Stimulated activated CD4-positive, alpha-beta T cell treated with anti-CD3 and anti-CD28 coated beads, Interleukin-12 subunit alpha, Interleukin-12 subunit beta, amount 100 ng/mL, for 4 hours (primary cell): ENCODE measurements around the gene MAML3.
"Not testable (repeated sequence)": the region's sequence is repeated elsewhere in the genome, so short reads cannot be mapped to it uniquely, and the experiment has no call there.

Experiments
- DNase-seq: peaks from one replicate; pipeline ENCODE4 v3.0.0-alpha.2; 2020

MAML3 gene

DNA sequence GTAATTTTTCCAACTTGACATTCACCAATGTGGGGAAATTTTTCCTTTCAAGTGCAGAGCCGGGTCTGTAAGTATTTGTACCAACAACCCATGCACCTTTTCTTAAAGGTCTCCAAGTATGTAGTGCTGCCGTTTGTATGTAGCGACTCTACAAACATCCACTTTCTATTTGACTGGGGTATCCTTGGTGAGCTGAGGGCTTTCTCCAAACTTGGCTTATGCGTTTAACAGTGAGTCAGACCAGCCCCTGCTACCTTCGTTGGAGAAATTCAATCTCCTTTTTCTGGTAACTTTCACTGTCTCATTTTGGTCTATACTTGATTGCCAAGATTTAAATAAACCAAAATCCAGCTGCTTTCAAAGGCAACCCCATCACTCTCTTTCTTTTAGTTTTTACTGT, 453.4 kb downstream of the MAML3 start:
- no peak for DNase-seq

DNA sequence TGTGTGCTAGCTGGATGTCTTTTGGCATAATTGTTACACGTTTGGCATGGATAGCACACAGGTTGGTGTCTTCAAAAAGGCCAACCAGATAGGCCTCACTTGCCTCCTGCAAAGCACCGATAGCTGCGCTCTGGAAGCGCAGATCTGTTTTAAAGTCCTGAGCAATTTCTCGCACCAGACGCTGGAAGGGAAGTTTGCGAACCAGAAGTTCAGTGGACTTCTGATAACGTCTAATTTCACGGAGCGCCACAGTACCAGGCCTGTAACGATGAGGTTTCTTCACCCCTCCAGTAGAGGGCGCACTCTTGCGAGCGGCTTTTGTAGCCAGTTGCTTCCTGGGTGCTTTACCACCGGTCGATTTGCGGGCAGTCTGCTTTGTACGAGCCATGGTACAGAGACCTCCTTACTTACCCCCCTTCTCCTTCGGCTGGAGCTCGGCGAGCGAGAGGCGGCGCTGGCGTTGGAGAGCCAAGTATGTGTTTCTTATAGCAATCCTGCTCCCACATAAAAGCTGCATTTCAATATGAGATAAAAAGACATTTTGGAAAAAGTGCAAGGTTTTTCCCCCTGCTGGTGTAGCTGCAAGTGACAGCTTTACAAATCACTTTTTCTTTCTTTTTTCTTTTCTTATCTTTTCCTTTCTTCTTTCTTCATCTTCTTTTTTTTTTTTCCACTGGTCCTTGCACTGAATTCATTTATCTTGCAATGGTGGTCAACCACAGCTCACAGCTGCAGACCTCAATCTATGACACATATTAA, 455.6 kb downstream of the MAML3 start:
- DNase-seq, result not testable (repeated sequence)

DNA sequence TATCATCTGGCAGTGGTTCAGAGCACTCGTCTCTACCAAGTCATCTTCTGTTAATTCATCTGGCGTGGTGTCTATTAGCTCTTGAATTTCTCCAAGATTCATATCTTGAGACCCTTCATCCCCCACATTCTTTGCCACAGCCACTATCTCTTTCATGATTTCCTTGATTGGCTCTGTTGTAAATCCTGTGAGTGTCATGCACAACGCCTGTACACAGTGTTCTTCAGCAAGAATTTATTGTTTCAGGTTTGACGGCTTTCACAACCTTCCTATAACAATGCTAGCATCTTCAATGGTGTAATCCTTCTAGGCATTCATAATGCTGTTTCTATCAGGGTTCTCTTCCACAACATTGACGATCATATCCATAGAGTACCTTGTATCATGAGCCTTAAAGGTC, 457.5 kb downstream of the MAML3 start:
- no peak for DNase-seq

DNA sequence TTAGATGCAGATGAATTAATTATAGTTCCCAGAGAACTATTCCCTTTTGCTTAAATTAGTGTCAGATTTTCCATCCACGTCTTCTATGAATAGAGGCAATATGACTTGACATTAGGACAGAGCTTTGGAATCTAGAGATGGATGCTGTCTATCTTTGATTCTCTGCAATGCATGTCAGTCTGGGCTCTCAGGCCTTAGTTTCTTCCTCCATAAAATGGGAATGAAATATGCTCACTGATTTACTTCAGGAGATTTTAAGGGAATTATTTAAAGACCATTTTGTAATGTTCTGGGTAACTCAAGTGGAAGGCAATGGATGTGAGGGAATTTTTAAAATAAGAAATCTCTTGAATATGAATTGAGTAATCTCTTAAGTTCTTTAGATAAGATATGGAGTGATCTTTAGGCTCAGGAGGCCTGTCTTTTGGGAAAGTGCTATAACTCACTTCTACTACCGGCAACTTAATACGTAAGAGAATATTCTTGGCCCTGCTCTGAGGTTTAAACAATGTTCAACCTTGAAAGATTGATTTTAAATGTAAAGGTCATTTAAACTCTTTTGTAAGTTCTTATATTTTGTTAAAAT, 459.4 kb downstream of the MAML3 start:
- DNase-seq, result no peak

DNA sequence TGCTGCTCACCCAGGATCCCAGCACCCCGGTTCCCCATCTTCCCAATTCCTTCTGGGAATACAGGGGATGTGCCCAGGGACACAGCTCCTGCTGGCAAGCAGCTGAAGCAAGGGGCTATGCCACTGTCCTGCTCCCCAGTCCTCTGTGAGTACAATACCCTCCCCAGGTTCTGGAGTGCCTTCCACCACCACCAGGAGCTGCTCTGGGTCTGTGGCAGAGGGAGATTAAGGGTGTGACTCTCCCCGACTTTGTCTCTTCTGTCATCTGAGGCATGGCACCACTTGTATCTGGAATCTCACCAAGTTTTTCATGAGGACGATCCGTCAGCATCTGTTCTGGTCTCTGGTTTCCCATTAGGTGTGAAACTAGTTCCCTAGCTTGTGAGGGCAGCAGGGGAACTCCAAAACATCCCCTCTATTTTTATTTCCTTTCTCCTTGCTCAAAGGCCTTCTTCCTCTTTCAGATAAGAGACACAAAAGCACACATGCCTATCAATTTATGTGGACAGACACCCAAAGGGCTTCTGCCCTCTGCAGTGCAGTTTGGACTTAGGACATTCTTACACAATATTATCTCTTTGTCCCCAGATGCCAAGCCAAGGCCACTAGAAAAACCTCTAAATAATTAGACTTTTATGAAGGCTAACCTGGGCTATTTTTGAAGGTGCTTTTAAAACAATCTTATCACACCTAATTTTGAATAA, 461.5 kb downstream of the MAML3 start:
- no peak for DNase-seq

DNA sequence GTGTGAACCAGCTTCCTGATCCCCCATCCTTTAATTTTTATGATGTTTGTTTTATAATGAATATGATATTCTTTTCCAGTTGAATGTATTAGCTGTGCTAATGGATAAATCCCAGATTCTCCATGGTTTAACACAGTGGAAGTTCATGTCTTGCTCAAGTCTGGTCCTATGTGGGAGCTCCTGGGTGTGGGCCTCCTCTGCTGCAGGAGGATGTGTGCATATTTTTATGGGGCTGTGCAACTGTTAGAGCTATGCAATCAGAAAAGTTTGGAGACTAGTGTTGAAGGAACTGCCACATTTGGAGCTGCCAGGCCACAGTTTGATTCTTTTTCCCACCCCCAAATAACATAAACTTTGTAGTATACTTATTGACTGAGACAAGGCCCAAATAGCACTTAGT, 463.6 kb downstream of the MAML3 start:
- no peak for DNase-seq

DNA sequence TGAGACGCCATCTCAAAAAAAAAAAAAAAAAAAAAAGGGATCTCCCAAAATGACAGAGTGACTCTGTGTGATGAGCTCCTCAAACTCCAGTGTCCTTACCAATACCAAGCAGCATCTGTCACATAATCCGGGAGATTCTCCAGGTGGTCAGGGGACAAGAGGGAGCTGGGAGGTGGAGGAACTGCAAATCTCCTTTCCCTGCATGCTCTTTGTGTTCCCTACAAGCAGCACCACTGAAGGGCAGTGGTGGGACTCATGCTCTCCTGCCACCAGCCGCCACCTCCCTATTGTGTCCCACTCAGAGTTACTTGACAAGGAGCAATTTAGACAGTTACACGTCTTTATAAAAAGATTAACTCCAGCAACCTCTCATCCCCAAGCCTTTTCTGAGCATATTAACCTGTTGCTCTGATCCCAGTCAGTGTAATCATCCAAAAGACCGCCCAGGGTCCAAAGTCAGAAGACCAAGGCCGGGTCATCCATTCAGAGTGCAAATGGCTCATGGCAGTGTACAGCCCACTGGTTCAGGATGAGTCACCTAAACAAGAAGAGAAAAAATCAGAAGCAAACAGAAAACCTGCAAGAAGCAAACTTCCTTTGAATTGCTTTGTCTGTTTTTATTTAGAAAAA, 464.8 kb downstream of the MAML3 start:
- no peak for DNase-seq

DNA sequence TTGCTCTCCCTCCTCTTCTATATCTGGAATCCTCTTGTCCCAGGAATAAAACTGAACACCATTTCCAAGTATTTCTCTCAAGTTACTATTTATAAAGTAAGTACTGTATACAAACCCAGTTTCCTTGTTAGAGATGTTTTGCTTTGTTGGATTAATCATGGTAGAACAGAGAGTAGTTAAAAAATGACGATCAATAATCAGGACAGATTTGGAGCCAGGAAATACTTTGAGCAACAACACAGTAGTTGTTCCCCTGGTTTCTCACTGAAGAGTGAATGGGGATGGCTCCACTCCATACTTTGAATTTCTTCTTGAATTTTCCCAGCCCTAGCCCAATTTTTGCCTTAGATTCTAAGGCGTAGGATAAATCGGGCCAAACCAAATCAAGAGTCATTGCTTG, 467.0 kb downstream of the MAML3 start:
- no peak for DNase-seq

DNA sequence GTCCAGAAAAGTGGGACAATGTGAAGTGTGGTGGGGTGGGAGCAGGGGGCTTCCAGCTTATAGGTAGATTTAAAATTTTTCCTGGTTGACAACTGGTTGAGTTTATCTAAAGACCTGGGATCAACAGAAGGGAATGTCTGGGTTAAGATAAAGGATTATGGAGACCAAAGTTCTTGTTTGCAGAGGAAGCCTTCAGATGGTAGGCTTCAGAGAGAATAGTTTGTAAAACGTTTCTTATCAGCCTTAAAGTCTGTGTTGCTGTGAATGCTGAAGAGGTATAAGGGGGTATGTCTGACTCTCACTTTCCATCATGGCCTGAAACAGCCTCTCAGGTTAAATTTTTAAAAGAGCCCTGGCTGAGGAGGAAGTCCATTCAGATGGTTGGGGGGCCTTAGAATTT, 467.9 kb downstream of the MAML3 start:
- no peak for DNase-seq

DNA sequence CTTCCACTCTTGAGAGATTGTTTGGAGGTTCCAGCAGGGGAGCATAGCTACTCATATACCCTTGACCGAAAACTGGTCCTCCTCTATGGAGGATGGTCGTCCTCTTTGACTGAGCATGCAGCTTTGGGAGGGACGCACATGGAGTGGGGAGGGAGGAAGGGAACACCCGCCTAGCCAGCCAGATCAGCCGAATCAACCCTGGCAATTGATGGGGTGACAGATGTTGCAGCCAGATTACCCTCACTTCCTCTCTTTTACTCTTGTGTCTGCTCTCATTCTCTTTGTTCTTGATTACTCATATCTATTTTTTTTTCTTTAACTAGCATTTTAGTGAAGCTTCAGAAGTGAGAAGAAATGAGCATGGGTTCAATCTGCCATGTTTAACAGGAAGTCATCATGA, 468.8 kb downstream of the MAML3 start:
- no peak for DNase-seq

DNA sequence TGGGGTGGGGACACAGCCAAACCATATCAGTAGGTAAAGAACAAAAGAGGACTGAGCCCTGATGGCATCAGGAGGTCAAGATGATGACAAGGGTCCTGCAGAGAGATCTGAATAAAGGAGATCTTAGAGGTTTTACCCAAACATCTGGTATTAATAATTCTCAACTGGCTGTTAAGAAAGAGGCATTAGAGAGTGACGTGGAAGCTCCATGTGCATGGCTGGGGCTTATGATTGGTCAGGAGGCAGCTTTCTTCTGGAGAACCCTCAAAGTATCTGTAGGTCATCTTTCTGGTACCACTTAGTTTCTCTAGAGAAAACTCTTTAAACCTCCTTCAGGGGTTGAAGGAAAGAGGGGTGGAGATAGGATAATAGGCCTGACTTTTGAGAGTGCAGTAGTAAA, 469.6 kb downstream of the MAML3 start:
- no peak for DNase-seq

DNA sequence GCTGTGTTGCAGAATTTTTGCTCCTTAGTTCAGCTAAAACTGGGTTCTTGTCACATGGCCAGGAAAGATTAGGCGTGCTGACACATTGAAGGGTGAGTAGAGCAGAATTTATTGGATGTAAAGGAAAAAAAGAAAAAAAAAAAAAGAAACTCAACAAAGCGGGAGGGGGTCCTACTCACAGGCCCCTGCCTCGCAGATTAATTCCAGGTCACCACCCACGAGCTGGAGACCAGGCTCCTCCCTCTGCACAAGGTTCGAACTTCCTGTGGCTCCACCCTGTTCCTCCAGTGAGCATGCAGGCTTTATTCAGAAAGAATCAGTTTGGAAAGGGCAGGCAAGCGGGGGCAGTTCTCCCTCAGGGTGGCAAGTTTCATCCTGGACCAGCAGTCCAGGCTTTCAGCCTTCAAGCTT, 471.2 kb downstream of the MAML3 start:
- no peak for DNase-seq

DNA sequence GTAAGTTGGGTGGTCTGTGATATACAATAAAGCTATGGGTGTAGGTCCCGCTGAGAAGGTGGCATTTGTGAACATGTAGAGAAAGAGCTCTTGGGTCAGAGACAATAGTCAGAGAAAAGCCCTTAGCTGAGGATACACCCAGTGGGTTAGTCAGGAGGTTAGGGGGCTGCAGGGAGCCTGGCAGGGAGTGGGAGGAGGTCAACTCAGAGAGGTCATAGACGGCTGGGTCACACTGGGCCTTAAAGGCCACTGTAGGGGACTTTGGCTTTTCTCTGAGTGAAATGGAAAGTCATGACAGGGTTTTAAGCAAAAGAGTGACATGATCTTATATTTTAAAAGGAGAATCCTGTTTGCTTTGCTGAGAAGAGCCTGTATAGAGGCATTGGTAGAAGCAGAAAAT, 471.7 kb downstream of the MAML3 start:
- no peak for DNase-seq

DNA sequence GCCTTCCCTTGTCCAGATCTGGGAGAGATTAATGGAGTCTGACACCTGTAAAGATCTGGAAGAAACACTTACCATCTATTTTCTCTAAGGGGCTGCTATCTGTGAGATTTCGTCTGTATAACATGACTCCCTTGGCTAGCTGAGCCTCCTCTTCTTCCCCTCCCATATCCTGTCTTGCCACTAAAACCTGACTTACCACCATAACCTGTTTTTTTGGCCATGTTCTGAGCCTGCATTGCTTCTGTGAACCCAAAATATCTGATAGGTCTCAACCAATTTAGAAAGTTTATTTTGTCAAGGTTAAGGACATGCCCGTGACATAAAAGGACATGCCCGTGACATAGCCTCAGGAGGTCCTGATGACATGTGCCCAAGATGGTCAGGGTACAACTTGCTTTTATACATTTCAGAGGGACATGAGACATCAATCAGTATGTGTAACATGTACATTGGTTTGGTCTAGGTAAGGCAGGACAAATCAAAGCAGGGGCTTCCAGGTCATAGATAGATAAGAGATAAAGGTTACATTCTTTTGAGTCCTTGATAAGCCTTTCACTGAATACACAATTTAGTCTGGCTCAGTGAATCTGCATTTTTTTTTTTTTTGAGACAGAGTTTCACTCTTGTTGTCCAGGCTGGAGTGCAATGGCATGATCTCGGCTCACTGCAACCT, 476.9 kb downstream of the MAML3 start:
- DNase-seq, result no peak

DNA sequence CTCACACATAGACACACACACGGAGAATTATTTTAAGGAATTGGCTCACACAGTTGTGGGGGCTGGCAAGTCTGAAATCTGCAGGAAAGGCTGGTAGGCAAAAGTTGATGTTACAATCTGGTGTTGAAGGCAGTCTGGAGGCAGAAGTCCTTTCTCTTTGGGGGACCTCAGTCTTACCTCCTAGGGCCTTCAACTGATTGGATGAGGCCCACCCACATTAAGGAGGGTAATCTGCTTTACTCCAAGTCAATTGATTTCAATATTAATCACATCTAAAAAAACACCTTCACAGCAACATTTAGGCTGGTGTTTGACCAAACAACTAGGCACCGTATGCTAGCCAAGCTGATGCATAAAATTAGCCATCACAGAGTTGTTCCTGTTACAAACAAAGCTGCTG, 477.6 kb downstream of the MAML3 start:
- no peak for DNase-seq

DNA sequence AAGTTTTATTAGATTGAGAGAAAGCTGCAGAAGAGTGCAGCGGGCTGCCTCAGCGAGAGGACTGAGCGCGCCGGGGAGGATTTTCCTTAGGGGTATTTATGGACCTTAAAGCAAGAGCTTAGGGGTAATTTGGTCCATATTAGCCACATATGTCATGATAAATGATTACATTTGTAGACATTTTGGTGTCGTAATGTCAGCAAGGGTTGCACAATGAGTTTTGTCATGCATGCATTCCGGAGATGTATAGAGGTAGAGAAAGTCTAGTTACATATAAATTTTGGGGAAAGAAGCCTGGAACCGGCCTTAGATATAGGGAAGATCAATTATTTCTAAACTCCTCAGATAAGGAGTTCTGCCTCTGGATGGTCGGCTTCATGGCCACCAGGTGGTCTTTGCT, 478.3 kb downstream of the MAML3 start:
- DNase-seq, result no peak

DNA sequence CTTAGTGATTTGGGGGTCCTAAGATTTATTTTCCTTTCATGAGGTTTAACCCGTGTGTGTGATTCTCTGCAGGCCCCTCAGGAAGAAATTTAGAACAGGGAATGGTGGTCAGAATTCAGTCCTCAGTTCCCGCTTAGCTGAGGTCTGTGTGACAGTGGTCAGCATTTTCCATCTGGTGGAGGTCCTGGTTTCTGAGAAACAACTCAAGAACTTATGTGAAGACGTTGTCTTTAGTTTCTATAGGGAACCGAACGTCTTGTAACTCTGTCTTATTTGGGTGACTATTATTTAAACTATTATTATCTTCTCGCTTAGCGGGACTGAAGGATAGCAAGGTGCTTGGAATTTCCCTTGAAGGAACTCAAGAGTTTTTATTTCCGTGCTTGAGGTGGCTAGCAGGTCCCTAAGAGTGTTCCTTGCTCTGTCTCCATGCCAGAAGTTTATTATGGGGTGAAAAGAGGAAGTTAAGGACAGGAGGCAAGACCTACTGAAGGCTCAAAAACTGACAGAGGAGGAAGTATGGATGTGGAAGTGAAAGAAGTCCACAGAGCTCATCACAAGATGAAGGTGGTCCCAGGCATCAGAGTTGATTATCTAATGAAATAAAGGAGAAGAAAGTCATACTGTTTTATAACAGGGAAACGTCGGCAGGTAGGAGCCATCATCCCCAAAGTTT, 479.0 kb downstream of the MAML3 start:
- DNase-seq, result no peak

DNA sequence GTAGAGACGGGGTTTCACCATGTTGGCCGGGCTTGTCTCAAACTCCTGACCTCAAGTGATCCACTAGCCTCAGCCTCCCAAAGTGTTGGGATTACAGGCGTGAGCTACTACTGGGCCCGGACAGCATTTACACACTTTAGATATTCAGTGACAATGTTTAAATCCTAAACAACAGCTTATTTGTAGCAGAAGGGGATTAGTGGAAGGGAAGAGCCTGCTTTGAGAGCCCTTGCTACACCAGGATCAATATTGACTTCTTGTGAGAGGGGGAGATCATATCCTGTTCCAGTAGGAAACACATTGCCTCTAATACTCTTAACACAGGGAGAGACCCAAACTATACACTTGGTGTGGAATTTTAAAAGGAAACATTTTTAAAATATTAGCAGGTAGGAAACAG, 481.3 kb downstream of the MAML3 start:
- DNase-seq, result no peak

DNA sequence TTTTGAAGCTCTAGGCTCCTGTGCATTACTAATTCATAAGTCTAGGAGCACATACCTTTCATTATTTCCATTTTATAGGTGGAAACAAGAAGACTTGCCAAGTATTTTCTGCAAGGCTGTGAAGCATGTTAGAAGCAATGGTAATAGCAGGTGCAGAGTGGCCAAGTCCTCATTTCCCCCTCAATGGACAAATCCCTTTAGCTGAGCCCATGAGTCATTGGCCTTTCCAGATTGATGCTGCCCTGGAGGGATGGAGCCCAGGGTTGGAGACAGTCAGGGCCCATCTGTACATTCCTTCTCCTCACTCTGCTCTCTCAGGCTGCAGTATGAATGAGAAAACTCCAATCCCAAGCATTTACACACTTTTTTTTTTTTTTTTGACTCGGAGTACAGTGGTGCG, 481.8 kb downstream of the MAML3 start:
- no peak for DNase-seq

DNA sequence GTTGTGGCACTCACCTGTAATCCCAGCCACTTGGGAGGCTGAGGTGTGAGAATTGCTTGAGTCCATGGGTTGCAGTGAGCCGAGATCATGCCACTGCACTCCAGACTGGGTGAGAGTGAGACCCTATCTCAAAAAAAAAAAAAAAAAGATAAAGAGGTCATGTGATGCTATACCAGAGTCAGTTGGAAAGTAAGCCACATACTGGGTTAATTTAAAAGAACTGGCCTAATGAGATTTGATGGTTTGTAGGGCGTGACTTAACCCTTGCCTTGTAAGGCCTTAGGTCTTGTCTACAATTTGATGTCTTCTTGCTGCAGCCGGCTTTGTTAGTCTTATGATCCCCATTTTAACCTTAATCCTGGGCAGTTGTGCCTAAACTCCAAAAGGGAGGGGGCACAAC, 483.2 kb downstream of the MAML3 start:
- no peak for DNase-seq

DNA sequence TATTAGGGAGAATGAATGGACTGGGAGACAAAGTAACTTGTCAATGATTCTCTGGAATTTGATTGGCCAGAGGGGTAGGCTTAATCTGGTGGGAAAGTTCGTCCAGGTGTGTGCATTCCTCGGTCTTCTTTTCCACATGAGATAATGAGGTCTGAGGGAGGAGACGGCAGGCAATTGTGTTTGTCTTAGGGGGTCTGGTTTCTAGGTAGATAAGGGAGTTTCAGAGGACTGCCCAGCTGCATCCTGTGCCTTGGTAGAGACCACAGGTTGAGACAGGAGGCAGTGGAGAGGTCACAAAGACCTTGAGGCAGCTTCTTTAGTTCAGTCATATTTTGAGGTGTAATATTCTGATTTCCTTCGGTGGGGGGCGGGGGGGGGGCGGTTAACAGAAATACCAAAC, 484.1 kb downstream of the MAML3 start:
- DNase-seq, result no peak

DNA sequence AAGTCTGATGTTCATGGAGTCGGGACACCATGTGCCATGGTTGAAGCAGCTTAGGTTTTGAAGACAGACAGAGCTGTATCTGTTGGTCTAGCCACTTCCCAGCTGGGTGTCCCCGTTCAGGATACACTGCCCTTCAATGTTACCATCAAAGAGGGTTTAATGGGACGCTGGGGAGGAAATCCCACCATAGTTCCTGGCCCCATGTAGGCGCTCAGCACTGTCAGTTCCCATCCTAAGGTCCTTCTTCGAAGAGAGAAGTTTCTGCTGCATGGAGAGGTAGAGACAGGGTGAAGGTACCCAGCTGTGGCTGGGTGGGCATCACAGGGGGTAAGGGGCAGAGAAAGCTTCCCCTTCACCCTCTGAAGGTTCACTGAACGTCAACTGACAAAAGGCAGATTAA, 484.6 kb downstream of the MAML3 start:
- DNase-seq, result no peak
